Endothelial cell of umbilical vein (primary cell): ENCODE measurements around the gene GPR78. TPM values are rescaled to one million over a fixed set of nuclear protein-coding genes. Genes with fewer than 3 reads are reported as not detected.

Source experiments
- BruUV-seq: library from RNA; stranded (reverse); fragments of 400-500 nt; replicated peaks from 2 replicates; lab custom pipeline; 2021; lab: Mats Ljungman, UMichigan
- CTCF ChIA-PET: fragments of 300-600, 350-600 bp; sonication (Branson Sonifier 250); formaldehyde crosslinking; loops from one replicate; lab custom pipeline; 2021; ENCODE audit warnings: antibody characterized with exemption, inconsistent platforms; lab: Charles Lee
- POLR2A ChIA-PET: fragments of 300-600, 350-600 bp; sonication (Branson Sonifier 250); formaldehyde crosslinking; loops from one replicate; lab custom pipeline; 2021; ENCODE audit warnings: antibody characterized with exemption, inconsistent platforms; lab: Charles Lee
- DNase-seq: peaks from one replicate; pipeline ENCODE4 v3.0.0-alpha.2; 2011; ENCODE audit warnings: low read depth, low spot score
- FAIRE-seq: peaks from 2 replicates; lab custom pipeline; 2011; peaks lifted over from hg19 to GRCh38; lab: Jason Lieb, UNC
- H2AFZ ChIP-seq: 2 replicates; pipeline ENCODE4 v1.6.0; 2012; ENCODE audit warnings: low read depth, low read length, control low read depth, inconsistent platforms
- H3K27ac ChIP-seq: 2 replicates; pipeline ENCODE4 v1.5.1; 2011; ENCODE audit warnings: low read depth, mild to moderate bottlenecking, control low read depth, low read length, moderate library complexity; ENCODE audit not compliant: insufficient read depth
- H3K27me3 ChIP-seq, 2 experiments: 2 replicates each; pipeline versions ENCODE4 v1.6.0 to v1.6.1; 2011; ENCODE audit warnings: low read length in 2 of 2, mixed read lengths in 1 of 2; ENCODE audit not compliant: control insufficient read depth in 2 of 2, insufficient read depth in 2 of 2
- H3K36me3 ChIP-seq, 2 experiments: 2 replicates in 1 of 2; 3 replicates in 1 of 2; pipeline ENCODE4 v1.5.1; 2011; ENCODE audit warnings: low read length in 2 of 2, mild to moderate bottlenecking in 1 of 2, moderate library complexity in 1 of 2; ENCODE audit not compliant: control insufficient read depth in 2 of 2, insufficient read depth in 2 of 2; ENCODE audit errors: extremely low read depth in 1 of 2
- H3K4me1 ChIP-seq: 3 replicates; pipeline ENCODE4 v1.5.1; 2011; ENCODE audit warnings: mild to moderate bottlenecking, low read length; ENCODE audit not compliant: control insufficient read depth, insufficient read depth; ENCODE audit errors: extremely low read depth
- H3K4me2 ChIP-seq: 2 replicates; pipeline ENCODE4 v1.6.1; 2011; ENCODE audit warnings: low read length, control low read depth, mixed read lengths; ENCODE audit not compliant: insufficient read depth
- H3K4me3 ChIP-seq, 3 experiments: fragments of 200-600 bp in 1 of 3; sonication (generic), shearing (Covaris generic) in 1 of 3; replicated peaks in 1 of 3; 2 replicates each; pipeline ENCODE4 v1.5.1; 2011 to 2016; ENCODE audit warnings: control low read depth in 3 of 3, low read length in 3 of 3, mild to moderate bottlenecking in 2 of 3, inconsistent platforms in 1 of 3, low read depth in 1 of 3, moderate library complexity in 1 of 3; ENCODE audit not compliant: insufficient read depth in 1 of 3
- H3K79me2 ChIP-seq: 2 replicates; pipeline ENCODE4 v1.6.0; 2012; ENCODE audit warnings: low read length, inconsistent platforms; ENCODE audit not compliant: control insufficient read depth, insufficient read depth
- H3K9ac ChIP-seq: replicated peaks from 2 replicates; pipeline ENCODE3; 2011; ENCODE audit warnings: low read length, control low read depth; ENCODE audit not compliant: insufficient read depth; ENCODE audit errors: extremely low read depth
- H3K9me1 ChIP-seq: replicated peaks from 3 replicates; pipeline ENCODE4 v1.6.0; 2011; ENCODE audit warnings: mild to moderate bottlenecking, low read length; ENCODE audit not compliant: control insufficient read depth, insufficient read depth; ENCODE audit errors: extremely low read depth
- H3K9me3 ChIP-seq: replicated peaks from 2 replicates; pipeline ENCODE4 v1.5.1; 2012; ENCODE audit warnings: low read length, inconsistent platforms; ENCODE audit not compliant: control insufficient read depth, insufficient read depth
- H4K20me1 ChIP-seq: replicated peaks from 2 replicates; pipeline ENCODE3; 2011; ENCODE audit warnings: mild to moderate bottlenecking, low read length; ENCODE audit not compliant: control insufficient read depth, insufficient read depth; ENCODE audit errors: extremely low read depth
- CTCF ChIP-seq, 2 donors: IDR thresholded peaks; 1 replicate in 1 of 2; 2 replicates in 1 of 2; pipeline ENCODE4 v1.5.1; 2011; ENCODE audit warnings: low read length in 2 of 2, mild to moderate bottlenecking in 2 of 2, moderate library complexity in 2 of 2, control low read depth in 1 of 2, inconsistent platforms in 1 of 2, low read depth in 1 of 2; ENCODE audit not compliant: insufficient read depth in 1 of 2; ENCODE audit errors: extremely low read depth in 1 of 2
- EZH2 ChIP-seq: IDR thresholded peaks from 2 replicates; pipeline ENCODE4 v1.6.1; 2012; ENCODE audit warnings: borderline replicate concordance, low read depth, mild to moderate bottlenecking, moderate library complexity, low read length, inconsistent platforms; ENCODE audit not compliant: severe bottlenecking
- FOS ChIP-seq: IDR thresholded peaks from 2 replicates; pipeline ENCODE4 v1.6.1; 2011; ENCODE audit warnings: mild to moderate bottlenecking, low read length, moderate library complexity, borderline replicate concordance; ENCODE audit not compliant: insufficient read depth
- GATA2 ChIP-seq: IDR thresholded peaks from 2 replicates; pipeline ENCODE4 v1.7.0; 2011; ENCODE audit warnings: low read depth, mild to moderate bottlenecking, moderate library complexity, mixed read lengths, low read length; ENCODE audit not compliant: insufficient read length, insufficient read depth
- JUN ChIP-seq: IDR thresholded peaks from 2 replicates; pipeline ENCODE4 v1.6.1; 2011; ENCODE audit warnings: borderline replicate concordance, low read depth; ENCODE audit not compliant: insufficient read length, insufficient read depth
- MAX ChIP-seq: IDR thresholded peaks from 2 replicates; pipeline ENCODE4 v1.6.1; 2011; ENCODE audit not compliant: insufficient read depth, insufficient read length
- MYC ChIP-seq: IDR thresholded peaks from one replicate; pipeline ENCODE4 v1.6.1; 2011; ENCODE audit warnings: mild to moderate bottlenecking, low read depth, low read length
- POLR2A ChIP-seq: IDR thresholded peaks from 2 replicates; pipeline ENCODE4 v1.6.1; 2012; ENCODE audit warnings: low read depth, mild to moderate bottlenecking, control low read depth, low read length
- POLR2AphosphoS5 ChIP-seq: IDR thresholded peaks from 2 replicates; pipeline ENCODE4 v1.6.1; 2012; ENCODE audit warnings: low read depth, mild to moderate bottlenecking, control low read depth, low read length, moderate library complexity; ENCODE audit not compliant: insufficient read depth
- dilution Hi-C: fragments of 300-500 bp; cut with MboI; formaldehyde crosslinking; loops from one replicate; pipeline ENCODE4 v1.15.0; 2019; ENCODE audit warnings: low sequenced_read_pairs; ENCODE audit not compliant: extremely low pct_ligation_motif_present
- intact Hi-C: fragments of 100-400 bp; cut with micrococcal nuclease; formaldehyde crosslinking; loops from one replicate; pipeline ENCODE4 v1.10.0; 2022
- polyA plus RNA-seq, 4 experiments: library from polyadenylated mRNA; depleted of rRNA in 3 of 4; stranded (reverse) in 3 of 4; unstranded in 1 of 4; fragments of >200 nt; gene quantifications; 2 replicates each; pipeline versions ENCODE4 v1.2.1 to v1.2.3, GENCODE V29; 2011 to 2012; ENCODE audit warnings: missing spikeins in 1 of 4
- total RNA-seq: library from RNA; stranded (reverse); gene quantifications from 2 replicates; pipeline ENCODE4 v1.2.3, GENCODE V29; 2021

Gene GPR78
- total and polyA plus RNA-seq, 2 donors (not counting 3 experiments of a cell fraction or from before 2014, with no cell fraction given), result not detected

DNA sequence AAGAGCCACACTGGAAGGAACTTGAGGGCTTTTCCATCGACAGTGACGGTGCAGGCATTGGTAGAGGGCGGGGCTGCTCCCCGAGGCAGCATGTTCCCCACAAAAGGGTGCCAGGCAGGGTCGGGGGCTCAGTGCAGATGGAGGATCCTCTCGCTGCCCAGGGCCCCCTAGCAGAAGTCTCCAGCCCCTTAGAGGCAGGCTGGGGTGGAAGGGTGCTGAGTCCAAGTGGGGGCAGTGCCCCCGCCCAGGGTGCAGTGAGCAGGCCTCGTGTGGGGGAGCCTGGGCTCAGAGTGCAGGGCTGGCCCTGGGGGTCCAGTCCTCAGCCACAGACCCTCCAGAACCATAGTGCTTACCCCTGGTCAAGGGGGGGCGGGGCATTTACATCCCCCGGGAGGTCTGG, 21.4 kb downstream of the GPR78 start:
- FAIRE-seq, result no peak
- no peaks in the 10 kb centered on the region for H4K20me1 ChIP-seq

GRCh38 chr4:8602686-8603430, 22.7 kb downstream of the GPR78 start:
- no TSS peak for BruUV-seq
- TF ChIP-seq CTCF (IDR thresholded peaks at IDR 0.05; ENCODE audit: extremely low read depth in 1 of 2, insufficient read depth in 1 of 2, low read depth in 1 of 2, low read length in 2 of 2) (no peak), POLR2A (no peak), GATA2 (no peak), MAX (no peak), MYC (no peak), FOS (no peak), POLR2AphosphoS5 (no peak), EZH2 (no peak), JUN (no peak)
- intact Hi-C loops (no loop called here), dilution Hi-C loops (no loop called here)
- Histone ChIP-seq H3K9me3 (no peaks in the 10 kb centered on the region), H3K27me3 (no peaks in the 10 kb centered on the region), H3K9me1 (no peaks in the 10 kb centered on the region), H3K79me2 (no peaks in the 10 kb centered on the region), H3K4me2 (no peak overlapping the region), H4K20me1 (no peaks in the 10 kb centered on the region), H2AFZ (no peak overlapping the region), H3K4me3 (no peak overlapping the region), H3K36me3 (no peaks in the 10 kb centered on the region), H3K4me1 (no peaks in the 10 kb centered on the region), H3K9ac (no peak overlapping the region), H3K27ac (no peak overlapping the region)
- DNase-seq (no peak), FAIRE-seq (no peak)
- ChIA-PET CTCF (interaction anchor here (1.0 to 4.4 kb wide), 2 partner anchors 135 to 315 kb away, joined by 3 to 17 read pairs; no protein-coding TSS in a partner anchor), POLR2A (no interaction called here)

More for the DNA sequence above, 21.4 kb downstream of the GPR78 start:
- no peak for DNase-seq
- Histone ChIP-seq H2AFZ (no peak overlapping the region), H3K36me3 (no peaks in the 10 kb centered on the region), H3K9me3 (no peaks in the 10 kb centered on the region), H3K9ac (no peak overlapping the region), H3K27ac (no peak overlapping the region), H3K4me1 (no peaks in the 10 kb centered on the region), H3K9me1 (no peaks in the 10 kb centered on the region), H3K79me2 (no peaks in the 10 kb centered on the region), H3K27me3 (no peaks in the 10 kb centered on the region), H3K4me2 (no peak overlapping the region), H3K4me3 (no peak overlapping the region)
- no peak for TF ChIP-seq GATA2
- dilution Hi-C loops (no loop called here), intact Hi-C loops (no loop called here)
- ChIA-PET CTCF (no interaction called here), POLR2A (no interaction called here)
- no TSS peak for BruUV-seq
